ENCODE results near the gene AGAP3. TPM values are rescaled to one million over a fixed set of nuclear protein-coding genes. Genes with fewer than 3 reads are reported as not detected.

The AGAP3 gene
- total RNA-seq, 1 donor from 2014 or later = 114 TPM

DNA sequence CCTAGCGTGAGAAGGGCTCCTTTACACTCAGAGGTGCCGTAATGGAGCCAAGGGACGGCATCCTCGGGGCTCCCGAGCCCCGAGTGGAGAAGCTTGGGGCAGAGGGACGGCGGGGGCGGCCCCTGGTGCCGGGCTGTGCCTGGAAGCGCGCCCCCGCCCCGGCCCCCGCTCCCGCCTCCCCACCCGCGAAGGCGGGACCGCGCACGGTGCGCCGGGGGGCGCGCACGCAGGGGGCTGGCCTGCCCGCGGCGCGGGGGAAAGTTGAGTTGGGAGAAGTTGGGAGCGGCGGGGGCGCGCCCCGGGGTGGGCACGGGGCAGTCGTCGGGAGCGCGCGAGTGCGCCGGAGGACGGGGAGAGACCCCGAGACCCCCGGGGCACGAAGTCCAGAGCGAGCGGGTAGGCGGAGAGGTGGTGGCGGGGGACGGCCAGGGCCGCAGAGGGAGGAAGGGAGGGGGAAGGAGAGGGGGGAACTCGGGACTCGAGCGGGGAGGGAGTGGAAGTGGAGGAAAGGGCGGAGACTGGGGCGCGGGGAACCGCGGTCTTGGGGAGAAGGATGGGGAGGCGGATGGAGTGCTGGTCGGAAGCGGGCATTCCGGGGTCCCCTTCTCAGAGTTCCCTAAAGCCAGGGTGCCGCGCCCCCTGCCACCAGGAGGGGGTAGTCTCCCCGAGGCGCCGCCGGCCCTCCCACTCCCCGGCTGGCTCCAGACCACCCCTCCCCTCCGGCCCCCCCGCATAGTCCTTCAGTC is 26.7 kb upstream of the AGAP3 start, which contains the start of gene SLC4A2:
Gene SLC4A2 (plus strand): TSS at position 223 of the 746 bp plus-strand sequence. CDS start 2,399 bp downstream, outside the sequence.
- peak; percentile 52 for DNase-seq (ENCODE audit: low spot score, unreplicated experiment)
- Mint-ChIP-seq H3K4me3 (ENCODE audit: low read depth) (peak within 1 kb of the TSS; percentile 89), H3K36me3 (ENCODE audit: insufficient read depth) (peaks cover 3% of the 10 kb centered on the region), H3K27me3 (no peaks in the 10 kb centered on the region), H3K9me3 (ENCODE audit: low read depth) (no peaks in the 10 kb centered on the region), H3K4me1 (ENCODE audit: low read depth) (peaks cover 37% of the 10 kb centered on the region), H3K27ac (peak within 1 kb of the TSS; percentile 97)
- TF ChIP-seq, protein P1, sequence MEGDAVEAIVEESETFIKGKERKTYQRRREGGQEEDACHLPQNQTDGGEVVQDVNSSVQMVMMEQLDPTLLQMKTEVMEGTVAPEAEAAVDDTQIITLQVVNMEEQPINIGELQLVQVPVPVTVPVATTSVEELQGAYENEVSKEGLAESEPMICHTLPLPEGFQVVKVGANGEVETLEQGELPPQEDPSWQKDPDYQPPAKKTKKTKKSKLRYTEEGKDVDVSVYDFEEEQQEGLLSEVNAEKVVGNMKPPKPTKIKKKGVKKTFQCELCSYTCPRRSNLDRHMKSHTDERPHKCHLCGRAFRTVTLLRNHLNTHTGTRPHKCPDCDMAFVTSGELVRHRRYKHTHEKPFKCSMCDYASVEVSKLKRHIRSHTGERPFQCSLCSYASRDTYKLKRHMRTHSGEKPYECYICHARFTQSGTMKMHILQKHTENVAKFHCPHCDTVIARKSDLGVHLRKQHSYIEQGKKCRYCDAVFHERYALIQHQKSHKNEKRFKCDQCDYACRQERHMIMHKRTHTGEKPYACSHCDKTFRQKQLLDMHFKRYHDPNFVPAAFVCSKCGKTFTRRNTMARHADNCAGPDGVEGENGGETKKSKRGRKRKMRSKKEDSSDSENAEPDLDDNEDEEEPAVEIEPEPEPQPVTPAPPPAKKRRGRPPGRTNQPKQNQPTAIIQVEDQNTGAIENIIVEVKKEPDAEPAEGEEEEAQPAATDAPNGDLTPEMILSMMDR (IDR thresholded peaks at IDR 0.05; ENCODE audit: unreplicated experiment) = peak; percentile 75

- no peaks in the 10 kb centered on the region for H3K36me3 Mint-ChIP-seq (ENCODE audit: insufficient read depth)
- no peaks in the 10 kb centered on the region for H3K27me3 Mint-ChIP-seq
- peak overlapping the region; percentile 73 for H3K27ac Mint-ChIP-seq
- no peak for DNase-seq (ENCODE audit: low spot score, unreplicated experiment)
- TF ChIP-seq, protein P1 (IDR thresholded peaks at IDR 0.05; ENCODE audit: unreplicated experiment) = peak; percentile 26
- H3K9me3 Mint-ChIP-seq (ENCODE audit: low read depth) = no peaks in the 10 kb centered on the region
- peak overlapping the region; percentile 84 for H3K4me3 Mint-ChIP-seq (ENCODE audit: low read depth)
- peaks cover 37% of the 10 kb centered on the region for H3K4me1 Mint-ChIP-seq (ENCODE audit: low read depth)
Observed at GRCh38 chr7:151060113-151060415, 26.2 kb upstream of the AGAP3 start.

DNA sequence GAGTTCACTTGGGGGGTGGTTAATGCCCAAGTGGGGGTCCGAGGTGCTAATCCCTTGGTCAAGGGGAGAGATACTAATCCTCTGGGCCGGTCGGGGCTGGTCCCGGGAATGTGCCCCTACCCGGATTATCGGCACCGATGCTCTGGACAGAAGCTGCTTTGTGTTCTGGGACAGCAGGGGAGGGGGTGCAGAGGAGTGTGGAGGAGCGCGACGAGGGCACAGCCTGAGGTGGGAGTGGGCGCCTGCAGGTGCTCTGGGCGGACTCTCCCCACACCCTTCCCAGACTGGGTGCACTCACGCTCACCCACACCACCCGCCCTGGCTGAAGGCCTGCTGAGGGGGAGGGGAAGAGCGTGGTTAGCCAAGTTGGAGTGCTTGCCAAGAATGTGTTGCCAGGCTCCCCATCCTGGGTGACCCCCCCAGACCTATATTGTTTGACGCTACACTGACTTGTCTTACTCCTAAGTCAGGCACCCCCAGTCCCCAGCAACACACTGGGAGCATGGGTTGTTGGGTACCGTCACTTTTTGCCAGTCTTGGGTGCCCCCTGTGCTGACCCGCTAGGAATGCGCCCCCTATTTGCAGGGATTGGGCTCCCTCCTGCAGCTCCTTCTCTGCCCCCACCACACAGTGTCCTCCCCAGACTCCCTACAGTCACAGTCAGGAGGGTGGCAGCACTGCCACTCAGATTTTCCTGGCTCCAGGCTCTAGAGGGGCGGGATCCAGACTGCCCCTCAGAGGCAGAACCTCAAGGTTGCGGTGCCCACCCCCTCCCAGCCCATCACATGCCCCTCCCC is 25.7 kb upstream of the AGAP3 start:
- Mint-ChIP-seq H3K27me3 (no peaks in the 10 kb centered on the region), H3K27ac (peak overlapping the region; percentile 73), H3K4me3 (ENCODE audit: low read depth) (peak overlapping the region; percentile 84), H3K9me3 (ENCODE audit: low read depth) (no peaks in the 10 kb centered on the region), H3K4me1 (ENCODE audit: low read depth) (peaks cover 37% of the 10 kb centered on the region), H3K36me3 (ENCODE audit: insufficient read depth) (peaks cover 3% of the 10 kb centered on the region)
- TF ChIP-seq, protein P1 (IDR thresholded peaks at IDR 0.05; ENCODE audit: unreplicated experiment) = no peak
- no peak for DNase-seq (ENCODE audit: low spot score, unreplicated experiment)

DNA sequence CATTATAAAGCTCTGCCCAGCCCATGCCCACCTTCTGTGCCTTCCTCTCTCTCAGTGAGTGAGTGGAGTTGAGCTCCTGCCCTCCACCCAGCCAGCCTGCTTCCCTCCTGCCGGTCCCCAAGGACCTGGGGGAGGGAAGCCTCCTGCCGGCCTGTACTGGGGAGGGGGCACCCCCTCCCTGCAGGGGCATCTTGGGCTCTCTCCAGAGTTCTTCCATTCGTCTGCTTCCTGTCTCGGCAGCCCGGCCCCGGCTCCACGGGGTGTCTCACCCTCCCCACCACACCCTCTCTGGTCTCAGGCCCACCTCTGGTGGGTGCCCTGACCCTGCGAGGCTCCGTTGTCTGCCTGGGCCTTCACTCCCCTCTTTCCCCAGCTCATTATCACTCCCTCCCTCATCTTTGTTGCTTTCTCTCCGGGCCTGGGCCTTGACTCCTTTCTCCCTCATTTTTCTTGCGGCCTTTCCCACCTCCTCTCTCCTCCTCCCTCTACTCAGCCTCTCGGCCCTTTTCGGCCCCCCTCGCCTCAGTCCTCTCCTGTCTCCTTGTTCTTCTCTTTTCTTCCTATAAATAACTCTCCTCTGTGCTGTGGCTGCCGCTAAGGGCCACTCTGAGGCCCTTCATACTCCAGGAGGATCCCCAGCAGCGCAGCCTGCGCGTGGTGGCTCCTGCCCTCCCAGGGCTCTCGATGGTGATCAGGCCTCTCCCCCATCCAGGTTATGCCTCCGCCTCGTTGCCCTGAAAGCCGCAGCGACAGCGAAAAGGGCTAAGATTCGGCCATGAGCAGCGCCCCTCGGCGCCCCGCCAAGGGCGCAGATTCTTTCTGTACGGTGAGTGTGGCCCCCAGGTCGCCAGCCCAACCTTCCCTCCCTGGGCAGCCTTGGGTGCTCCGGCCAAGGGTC is 24.8 kb upstream of the AGAP3 start:
- Mint-ChIP-seq H3K4me3 (ENCODE audit: low read depth) (peak overlapping the region; percentile 84), H3K36me3 (ENCODE audit: insufficient read depth) (peaks cover 3% of the 10 kb centered on the region), H3K4me1 (ENCODE audit: low read depth) (peaks cover 37% of the 10 kb centered on the region), H3K27ac (peak overlapping the region; percentile 74), H3K9me3 (ENCODE audit: low read depth) (no peaks in the 10 kb centered on the region), H3K27me3 (no peaks in the 10 kb centered on the region)
- TF ChIP-seq, protein P1 (IDR thresholded peaks at IDR 0.05; ENCODE audit: unreplicated experiment) = no peak
- no peak for DNase-seq (ENCODE audit: low spot score, unreplicated experiment)

- DNase-seq (ENCODE audit: low spot score, unreplicated experiment) = no peak
- peaks cover 31% of the 10 kb centered on the region for H3K4me1 Mint-ChIP-seq (ENCODE audit: low read depth)
- TF ChIP-seq, protein P1 (IDR thresholded peaks at IDR 0.05; ENCODE audit: unreplicated experiment) = no peak
- no peaks in the 10 kb centered on the region for H3K9me3 Mint-ChIP-seq (ENCODE audit: low read depth)
- H3K4me3 Mint-ChIP-seq (ENCODE audit: low read depth) = peak overlapping the region; percentile 84
- no peak overlapping the region for H3K27ac Mint-ChIP-seq
- no peaks in the 10 kb centered on the region for H3K27me3 Mint-ChIP-seq
- H3K36me3 Mint-ChIP-seq (ENCODE audit: insufficient read depth) = peaks cover 5% of the 10 kb centered on the region
Observed at GRCh38 chr7:151062111-151062398, 24.2 kb upstream of the AGAP3 start.
